Liver (tissue), 3 donors: ENCODE measurements around the gene PODN.

ENCODE experiments used
- GABPA ChIP-seq, 2 donors: IDR thresholded peaks in 1 of 2; conservative IDR thresholded peaks in 1 of 2; 2 replicates each; pipeline ENCODE4 v1.6.1; 2016; ENCODE audit warnings: antibody characterized with exemption in 2 of 2, mild to moderate bottlenecking in 1 of 2, moderate library complexity in 1 of 2
- HNF4A ChIP-seq, 2 donors: conservative IDR thresholded peaks; 2 replicates each; pipeline ENCODE4 v1.6.1; 2016; ENCODE audit warnings: antibody characterized with exemption in 2 of 2, mild to moderate bottlenecking in 2 of 2
- HNF4G ChIP-seq: IDR thresholded peaks from 2 replicates; pipeline ENCODE4 v1.6.1; 2016; ENCODE audit warnings: antibody characterized with exemption
- JUND ChIP-seq, 2 donors: IDR thresholded peaks; 2 replicates each; pipeline ENCODE4 v1.6.1; 2016; ENCODE audit warnings: antibody characterized with exemption in 2 of 2
- RAD21 ChIP-seq, 2 donors: IDR thresholded peaks; 2 replicates each; pipeline ENCODE4 v1.6.1; 2016; ENCODE audit warnings: antibody characterized with exemption in 2 of 2, mild to moderate bottlenecking in 2 of 2
- TAF1 ChIP-seq: conservative IDR thresholded peaks from 2 replicates; pipeline ENCODE4 v1.6.1; 2016; ENCODE audit warnings: antibody characterized with exemption, mild to moderate bottlenecking
- TF ChIP-seq, protein P1 (sequence below): fragments of 150-350 bp; IDR thresholded peaks from 2 replicates; pipeline ENCODE4 v1.5.1; 2017; ENCODE audit warnings: improper control_type of control experiment, low read depth, low read length; ENCODE audit not compliant: missing input control
- TF ChIP-seq, protein P2 (sequence below): IDR thresholded peaks from 2 replicates; pipeline ENCODE4 v1.6.1; 2016; ENCODE audit warnings: antibody characterized with exemption, mild to moderate bottlenecking
- TF ChIP-seq, protein P3 (sequence below): IDR thresholded peaks from 2 replicates; pipeline ENCODE4 v1.6.1; 2016; ENCODE audit warnings: antibody characterized with exemption
- donor health status: healthy.
- donor health status: healthy.

DNA sequence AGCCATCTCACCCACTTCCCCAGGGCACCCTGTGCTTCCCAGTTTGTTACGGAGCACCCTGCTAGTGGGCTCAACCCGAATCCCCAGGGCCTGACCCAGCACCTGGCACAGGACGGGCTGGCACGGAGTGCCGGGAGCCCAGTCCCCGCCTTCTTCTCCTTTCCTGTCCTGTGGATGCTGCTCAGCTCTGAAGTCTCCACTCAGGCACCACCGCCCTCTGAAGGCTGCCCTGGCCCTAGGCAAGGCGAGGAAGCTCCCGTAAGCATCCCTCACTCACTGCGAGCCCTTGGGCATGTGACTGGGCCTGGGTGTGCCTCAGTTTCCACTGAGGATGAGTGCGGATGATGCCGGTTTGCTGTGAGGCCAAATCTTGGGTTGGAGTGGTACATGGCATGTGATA, 58.6 kb downstream of the PODN start:
- TF ChIP-seq, protein P1, sequence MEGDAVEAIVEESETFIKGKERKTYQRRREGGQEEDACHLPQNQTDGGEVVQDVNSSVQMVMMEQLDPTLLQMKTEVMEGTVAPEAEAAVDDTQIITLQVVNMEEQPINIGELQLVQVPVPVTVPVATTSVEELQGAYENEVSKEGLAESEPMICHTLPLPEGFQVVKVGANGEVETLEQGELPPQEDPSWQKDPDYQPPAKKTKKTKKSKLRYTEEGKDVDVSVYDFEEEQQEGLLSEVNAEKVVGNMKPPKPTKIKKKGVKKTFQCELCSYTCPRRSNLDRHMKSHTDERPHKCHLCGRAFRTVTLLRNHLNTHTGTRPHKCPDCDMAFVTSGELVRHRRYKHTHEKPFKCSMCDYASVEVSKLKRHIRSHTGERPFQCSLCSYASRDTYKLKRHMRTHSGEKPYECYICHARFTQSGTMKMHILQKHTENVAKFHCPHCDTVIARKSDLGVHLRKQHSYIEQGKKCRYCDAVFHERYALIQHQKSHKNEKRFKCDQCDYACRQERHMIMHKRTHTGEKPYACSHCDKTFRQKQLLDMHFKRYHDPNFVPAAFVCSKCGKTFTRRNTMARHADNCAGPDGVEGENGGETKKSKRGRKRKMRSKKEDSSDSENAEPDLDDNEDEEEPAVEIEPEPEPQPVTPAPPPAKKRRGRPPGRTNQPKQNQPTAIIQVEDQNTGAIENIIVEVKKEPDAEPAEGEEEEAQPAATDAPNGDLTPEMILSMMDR, result no peak
- no peak for TF ChIP-seq HNF4G
- TF ChIP-seq, protein P2, sequence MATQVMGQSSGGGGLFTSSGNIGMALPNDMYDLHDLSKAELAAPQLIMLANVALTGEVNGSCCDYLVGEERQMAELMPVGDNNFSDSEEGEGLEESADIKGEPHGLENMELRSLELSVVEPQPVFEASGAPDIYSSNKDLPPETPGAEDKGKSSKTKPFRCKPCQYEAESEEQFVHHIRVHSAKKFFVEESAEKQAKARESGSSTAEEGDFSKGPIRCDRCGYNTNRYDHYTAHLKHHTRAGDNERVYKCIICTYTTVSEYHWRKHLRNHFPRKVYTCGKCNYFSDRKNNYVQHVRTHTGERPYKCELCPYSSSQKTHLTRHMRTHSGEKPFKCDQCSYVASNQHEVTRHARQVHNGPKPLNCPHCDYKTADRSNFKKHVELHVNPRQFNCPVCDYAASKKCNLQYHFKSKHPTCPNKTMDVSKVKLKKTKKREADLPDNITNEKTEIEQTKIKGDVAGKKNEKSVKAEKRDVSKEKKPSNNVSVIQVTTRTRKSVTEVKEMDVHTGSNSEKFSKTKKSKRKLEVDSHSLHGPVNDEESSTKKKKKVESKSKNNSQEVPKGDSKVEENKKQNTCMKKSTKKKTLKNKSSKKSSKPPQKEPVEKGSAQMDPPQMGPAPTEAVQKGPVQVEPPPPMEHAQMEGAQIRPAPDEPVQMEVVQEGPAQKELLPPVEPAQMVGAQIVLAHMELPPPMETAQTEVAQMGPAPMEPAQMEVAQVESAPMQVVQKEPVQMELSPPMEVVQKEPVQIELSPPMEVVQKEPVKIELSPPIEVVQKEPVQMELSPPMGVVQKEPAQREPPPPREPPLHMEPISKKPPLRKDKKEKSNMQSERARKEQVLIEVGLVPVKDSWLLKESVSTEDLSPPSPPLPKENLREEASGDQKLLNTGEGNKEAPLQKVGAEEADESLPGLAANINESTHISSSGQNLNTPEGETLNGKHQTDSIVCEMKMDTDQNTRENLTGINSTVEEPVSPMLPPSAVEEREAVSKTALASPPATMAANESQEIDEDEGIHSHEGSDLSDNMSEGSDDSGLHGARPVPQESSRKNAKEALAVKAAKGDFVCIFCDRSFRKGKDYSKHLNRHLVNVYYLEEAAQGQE, result no peak
- TF ChIP-seq JUND (IDR thresholded peaks at IDR 0.05), result no peak
- TF ChIP-seq, protein P3, sequence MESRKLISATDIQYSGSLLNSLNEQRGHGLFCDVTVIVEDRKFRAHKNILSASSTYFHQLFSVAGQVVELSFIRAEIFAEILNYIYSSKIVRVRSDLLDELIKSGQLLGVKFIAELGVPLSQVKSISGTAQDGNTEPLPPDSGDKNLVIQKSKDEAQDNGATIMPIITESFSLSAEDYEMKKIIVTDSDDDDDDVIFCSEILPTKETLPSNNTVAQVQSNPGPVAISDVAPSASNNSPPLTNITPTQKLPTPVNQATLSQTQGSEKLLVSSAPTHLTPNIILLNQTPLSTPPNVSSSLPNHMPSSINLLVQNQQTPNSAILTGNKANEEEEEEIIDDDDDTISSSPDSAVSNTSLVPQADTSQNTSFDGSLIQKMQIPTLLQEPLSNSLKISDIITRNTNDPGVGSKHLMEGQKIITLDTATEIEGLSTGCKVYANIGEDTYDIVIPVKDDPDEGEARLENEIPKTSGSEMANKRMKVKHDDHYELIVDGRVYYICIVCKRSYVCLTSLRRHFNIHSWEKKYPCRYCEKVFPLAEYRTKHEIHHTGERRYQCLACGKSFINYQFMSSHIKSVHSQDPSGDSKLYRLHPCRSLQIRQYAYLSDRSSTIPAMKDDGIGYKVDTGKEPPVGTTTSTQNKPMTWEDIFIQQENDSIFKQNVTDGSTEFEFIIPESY, result no peak
- no peak for TF ChIP-seq GABPA (IDR thresholded peaks at IDR 0.05 in 1 of 2, conservative IDR thresholded peaks at IDR 0.05 in 1 of 2)
- TF ChIP-seq RAD21 (IDR thresholded peaks at IDR 0.05), result no peak
- no peak for TF ChIP-seq HNF4A (conservative IDR thresholded peaks at IDR 0.05)
- TF ChIP-seq TAF1, result no peak
